Naive thymus-derived CD4-positive, alpha-beta T cell (primary cell): ENCODE measurements around the gene ATP10B. TPM values are rescaled to one million over a fixed set of nuclear protein-coding genes. Genes with fewer than 3 reads are reported as not detected.
"Not testable (repeated sequence)": the region's sequence is repeated elsewhere in the genome, so short reads cannot be mapped to it uniquely, and the experiment has no call there.

Experiments
- ATAC-seq: fragments of 150-1000 bp; cut with Tn5 transposase; 2 replicates; pipeline ENCODE4 v1.10.0; 2021; ENCODE audit warnings: mild to moderate bottlenecking, moderate library complexity
- CTCF ChIA-PET: fragments of 350-600 bp; sonication (Branson Sonifier 250); formaldehyde crosslinking; loops from one replicate; lab custom pipeline; 2021; ENCODE audit warnings: antibody characterized with exemption; lab: Charles Lee
- POLR2A ChIA-PET: fragments of 350-600 bp; sonication (Branson Sonifier 250); formaldehyde crosslinking; loops from one replicate; lab custom pipeline; 2021; ENCODE audit warnings: antibody characterized with exemption, inconsistent platforms; lab: Charles Lee
- DNase-seq, 9 donors: peaks; one replicate each; pipeline versions ENCODE4 v3.0.0 to v3.0.0-alpha.2; 2020 to 2022; ENCODE audit warnings: mixed read lengths in 1 of 9
- H3K27ac ChIP-seq: one replicate; pipeline ENCODE4 v1.7.0; 2013; ENCODE audit warnings: mild to moderate bottlenecking, low read depth, low read length, moderate library complexity
- H3K27me3 ChIP-seq, 2 donors: one replicate each; pipeline ENCODE4 v1.7.0; 2013; ENCODE audit warnings: low read length in 2 of 2, mild to moderate bottlenecking in 2 of 2, moderate library complexity in 2 of 2; ENCODE audit not compliant: control insufficient read depth in 2 of 2, insufficient read depth in 2 of 2
- H3K36me3 ChIP-seq, 3 experiments: 1 replicate in 2 of 3; 2 replicates in 1 of 3; pipeline ENCODE4 v1.7.0; 2013; ENCODE audit warnings: low read length in 3 of 3, mild to moderate bottlenecking in 3 of 3, moderate library complexity in 1 of 3; ENCODE audit not compliant: insufficient read depth in 3 of 3, control insufficient read depth in 2 of 3
- H3K4me1 ChIP-seq, 2 donors: one replicate each; pipeline ENCODE4 v1.7.0; 2013; ENCODE audit warnings: low read length in 2 of 2, mild to moderate bottlenecking in 2 of 2, moderate library complexity in 1 of 2; ENCODE audit not compliant: control insufficient read depth in 2 of 2, insufficient read depth in 2 of 2
- H3K4me3 ChIP-seq: 2 replicates; pipeline ENCODE4 v1.7.0; 2013; ENCODE audit warnings: mild to moderate bottlenecking, low read length
- H3K9me3 ChIP-seq, 3 experiments: 1 replicate in 2 of 3; 2 replicates in 1 of 3; pipeline ENCODE4 v1.7.0; 2013; ENCODE audit warnings: low read length in 3 of 3; ENCODE audit not compliant: control insufficient read depth in 2 of 3
- H3K27ac Mint-ChIP-seq, 9 donors: one replicate each; pipeline ENCODE4 v1.8.0; 2020 to 2022; ENCODE audit warnings: mixed read lengths in 9 of 9, mild to moderate bottlenecking in 8 of 9, moderate library complexity in 5 of 9, inconsistent platforms in 2 of 9
- H3K27me3 Mint-ChIP-seq, 5 donors: one replicate each; pipeline ENCODE4 v1.8.0; 2021 to 2022; ENCODE audit warnings: mixed read lengths in 5 of 5, mild to moderate bottlenecking in 1 of 5
- H3K36me3 Mint-ChIP-seq, 5 donors: one replicate each; pipeline ENCODE4 v1.8.0; 2020 to 2022; ENCODE audit warnings: mixed read lengths in 5 of 5, mild to moderate bottlenecking in 3 of 5, inconsistent platforms in 1 of 5
- H3K4me1 Mint-ChIP-seq, 7 donors: one replicate each; pipeline ENCODE4 v1.8.0; 2020 to 2022; ENCODE audit warnings: mixed read lengths in 7 of 7, mild to moderate bottlenecking in 3 of 7, inconsistent platforms in 1 of 7
- H3K4me3 Mint-ChIP-seq, 10 donors: one replicate each; pipeline ENCODE4 v1.8.0; 2020 to 2022; ENCODE audit warnings: mild to moderate bottlenecking in 10 of 10, mixed read lengths in 10 of 10, moderate library complexity in 6 of 10, inconsistent platforms in 2 of 10
- H3K9me3 Mint-ChIP-seq, 11 donors: one replicate each; pipeline ENCODE4 v1.8.0; 2020 to 2022; ENCODE audit warnings: mixed read lengths in 11 of 11, mild to moderate bottlenecking in 4 of 11, inconsistent platforms in 1 of 11, moderate library complexity in 1 of 11
- intact Hi-C, 2 donors: fragments of 100-400 bp; cut with micrococcal nuclease; formaldehyde crosslinking; loops; one replicate each; pipeline ENCODE4 v1.15.1; 2023
- polyA plus RNA-seq, 2 donors: library from polyadenylated mRNA; unstranded; fragments of 300-500 nt; fragmentation: Illumina TruSeq; gene quantifications; one replicate each; pipeline ENCODE4 v1.2.3, GENCODE V29; 2021
- total RNA-seq, 6 experiments: library from RNA in 5 of 6; stranded (reverse) in 5 of 6; gene quantifications; 1 replicate in 5 of 6; 2 replicates in 1 of 6; pipeline ENCODE4 v1.2.3 and lab custom pipeline; 2021 to 2026

The ATP10B gene, protein sequence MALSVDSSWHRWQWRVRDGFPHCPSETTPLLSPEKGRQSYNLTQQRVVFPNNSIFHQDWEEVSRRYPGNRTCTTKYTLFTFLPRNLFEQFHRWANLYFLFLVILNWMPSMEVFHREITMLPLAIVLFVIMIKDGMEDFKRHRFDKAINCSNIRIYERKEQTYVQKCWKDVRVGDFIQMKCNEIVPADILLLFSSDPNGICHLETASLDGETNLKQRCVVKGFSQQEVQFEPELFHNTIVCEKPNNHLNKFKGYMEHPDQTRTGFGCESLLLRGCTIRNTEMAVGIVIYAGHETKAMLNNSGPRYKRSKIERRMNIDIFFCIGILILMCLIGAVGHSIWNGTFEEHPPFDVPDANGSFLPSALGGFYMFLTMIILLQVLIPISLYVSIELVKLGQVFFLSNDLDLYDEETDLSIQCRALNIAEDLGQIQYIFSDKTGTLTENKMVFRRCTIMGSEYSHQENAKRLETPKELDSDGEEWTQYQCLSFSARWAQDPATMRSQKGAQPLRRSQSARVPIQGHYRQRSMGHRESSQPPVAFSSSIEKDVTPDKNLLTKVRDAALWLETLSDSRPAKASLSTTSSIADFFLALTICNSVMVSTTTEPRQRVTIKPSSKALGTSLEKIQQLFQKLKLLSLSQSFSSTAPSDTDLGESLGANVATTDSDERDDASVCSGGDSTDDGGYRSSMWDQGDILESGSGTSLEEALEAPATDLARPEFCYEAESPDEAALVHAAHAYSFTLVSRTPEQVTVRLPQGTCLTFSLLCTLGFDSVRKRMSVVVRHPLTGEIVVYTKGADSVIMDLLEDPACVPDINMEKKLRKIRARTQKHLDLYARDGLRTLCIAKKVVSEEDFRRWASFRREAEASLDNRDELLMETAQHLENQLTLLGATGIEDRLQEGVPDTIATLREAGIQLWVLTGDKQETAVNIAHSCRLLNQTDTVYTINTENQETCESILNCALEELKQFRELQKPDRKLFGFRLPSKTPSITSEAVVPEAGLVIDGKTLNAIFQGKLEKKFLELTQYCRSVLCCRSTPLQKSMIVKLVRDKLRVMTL (N-terminal part only)
- total RNA-seq: not detected
- polyA plus RNA-seq: not detected
- total RNA-seq (lab: John Stamatoyannopoulos, UW): not detected

DNA sequence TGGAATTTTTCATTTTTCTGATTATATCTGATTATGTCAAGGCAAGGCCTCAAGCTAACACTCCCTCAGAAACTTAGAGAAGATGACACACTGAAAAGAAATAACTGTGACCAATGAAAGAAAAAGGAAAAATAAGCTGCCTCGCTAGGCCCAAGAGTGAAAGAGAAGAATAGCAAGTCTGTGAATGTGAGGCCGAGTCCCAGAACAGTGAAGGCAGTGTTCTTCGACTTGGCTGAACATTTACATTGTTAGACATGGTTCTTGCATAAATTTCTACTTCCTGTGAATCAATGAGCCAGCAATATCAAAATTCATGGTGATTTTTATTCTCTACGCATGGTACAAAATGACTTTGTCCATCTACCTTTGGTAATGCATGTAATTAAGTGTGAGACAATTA, at the start of gene ATP10B:
TSS of gene ATP10B (minus strand) at position 163 of the 400 bp plus-strand sequence. CDS start 164,137 bp downstream, outside the sequence.
- Histone ChIP-seq H3K4me1 (no peaks in the 10 kb centered on the region), H3K27me3 (no peaks in the 10 kb centered on the region), H3K9me3 (no peaks in the 10 kb centered on the region), H3K36me3 (no peaks in the 10 kb centered on the region), H3K4me3 (no peak within 1 kb of the TSS), H3K27ac (no peak within 1 kb of the TSS)
- Mint-ChIP-seq H3K4me3 (no peak within 1 kb of the TSS), H3K27me3 (peaks cover 0 to 9% (median 0%) of the 10 kb centered on the region in 5 donors), H3K36me3 (no peaks in the 10 kb centered on the region), H3K27ac (no peak within 1 kb of the TSS), H3K9me3 (peaks cover 0 to 5% (median 0%) of the 10 kb centered on the region in 11 donors), H3K4me1 (no peaks in the 10 kb centered on the region)
- ChIA-PET CTCF (interaction anchor here (0.6 kb wide), 1 partner anchor 373 kb away, joined by 3 read pairs; no protein-coding TSS in a partner anchor), POLR2A (no interaction called here)
- intact Hi-C loops: no loop called here
- no peak for ATAC-seq
- DNase-seq: no peak

DNA sequence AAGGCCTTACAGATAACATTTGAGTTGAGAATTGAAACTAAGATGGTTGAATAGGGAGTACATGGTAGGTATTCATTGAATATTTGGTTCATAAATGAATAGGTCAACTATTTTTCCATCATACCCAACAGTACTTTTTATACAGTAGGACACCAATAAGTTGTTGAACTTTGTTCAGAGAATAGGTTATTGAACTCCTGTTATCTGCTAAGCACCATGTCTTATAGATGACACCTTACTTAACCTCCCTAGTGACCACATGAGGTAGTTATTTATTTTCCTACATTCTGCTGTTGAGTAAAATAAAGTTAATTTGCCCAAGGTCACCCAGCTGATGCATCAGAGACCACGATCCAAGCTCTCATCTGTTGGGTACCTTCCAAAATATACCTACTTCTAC, 49.6 kb upstream of the ATP10B start:
- Histone ChIP-seq H3K36me3 (no peaks in the 10 kb centered on the region), H3K27me3 (no peaks in the 10 kb centered on the region), H3K27ac (no peak overlapping the region), H3K9me3 (no peaks in the 10 kb centered on the region), H3K4me1 (no peaks in the 10 kb centered on the region), H3K4me3 (no peak overlapping the region)
- H3K9me3 Mint-ChIP-seq: peaks cover 0 to 10% (median 0%) of the 10 kb centered on the region in 11 donors
- intact Hi-C loops: no loop called here
- H3K27me3 Mint-ChIP-seq: peaks cover 0 to 19% (median 0%) of the 10 kb centered on the region in 5 donors
- H3K4me3 Mint-ChIP-seq: no peak overlapping the region
- no peak overlapping the region for H3K27ac Mint-ChIP-seq
- H3K36me3 Mint-ChIP-seq: no peaks in the 10 kb centered on the region
- POLR2A ChIA-PET: no interaction called here
- CTCF ChIA-PET: no interaction called here
- no peaks in the 10 kb centered on the region for H3K4me1 Mint-ChIP-seq
- no peak for ATAC-seq
- no peak for DNase-seq

GRCh38 chr5:160899735-160900134, 47.7 kb upstream of the ATP10B start:
- Histone ChIP-seq H3K27me3 (no peaks in the 10 kb centered on the region), H3K36me3 (no peaks in the 10 kb centered on the region), H3K9me3 (no peaks in the 10 kb centered on the region), H3K4me1 (no peaks in the 10 kb centered on the region), H3K4me3 (no peak overlapping the region), H3K27ac (no peak overlapping the region)
- no peak for ATAC-seq
- Mint-ChIP-seq H3K9me3 (peaks cover 0 to 11% (median 7%) of the 10 kb centered on the region in 11 donors), H3K27me3 (peaks cover 0 to 18% (median 3%) of the 10 kb centered on the region in 5 donors), H3K36me3 (peaks cover 0 to 5% (median 0%) of the 10 kb centered on the region in 5 donors), H3K4me3 (no peak overlapping the region), H3K4me1 (no peaks in the 10 kb centered on the region), H3K27ac (no peak overlapping the region)
- DNase-seq: no peak
- intact Hi-C loops: no loop called here
- POLR2A ChIA-PET: no interaction called here
- CTCF ChIA-PET: no interaction called here

GRCh38 chr5:160893180-160893964, 41.4 kb upstream of the ATP10B start:
- CTCF ChIA-PET, H3K36me3 ChIP-seq, H3K4me3 Mint-ChIP-seq, H3K27ac Mint-ChIP-seq, H3K4me1 Mint-ChIP-seq, ATAC-seq, H3K4me3 ChIP-seq, H3K27me3 ChIP-seq, H3K27ac ChIP-seq, DNase-seq, H3K36me3 Mint-ChIP-seq, intact Hi-C loops, POLR2A ChIA-PET, H3K4me1 ChIP-seq, H3K9me3 ChIP-seq, H3K27me3 Mint-ChIP-seq: not testable (repeated sequence)
- peaks cover 0 to 16% (median 7%) of the 10 kb centered on the region in 11 donors for H3K9me3 Mint-ChIP-seq

DNA sequence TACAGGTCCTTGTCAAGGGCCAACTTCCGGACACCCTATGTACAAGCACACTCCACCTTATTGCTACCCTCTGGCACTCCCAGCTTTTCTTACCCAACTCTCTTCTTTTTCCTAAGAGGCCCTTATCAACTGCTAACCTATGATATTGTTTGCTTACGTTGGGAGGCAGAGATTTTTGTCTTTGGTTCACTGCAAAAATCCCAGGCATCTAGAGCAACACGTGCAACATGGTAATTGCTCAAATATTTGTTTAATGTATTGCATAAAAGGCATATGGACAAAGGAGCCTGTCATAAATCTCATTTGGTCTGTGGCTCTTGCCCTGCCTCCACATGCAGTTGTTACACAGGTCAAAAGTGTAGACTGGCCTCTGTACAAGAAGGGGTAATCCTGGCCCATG, 35.8 kb upstream of the ATP10B start:
- no peak overlapping the region for H3K27ac Mint-ChIP-seq
- Histone ChIP-seq H3K27me3 (no peaks in the 10 kb centered on the region), H3K27ac (no peak overlapping the region), H3K4me1 (no peaks in the 10 kb centered on the region), H3K9me3 (no peaks in the 10 kb centered on the region), H3K36me3 (no peaks in the 10 kb centered on the region), H3K4me3 (no peak overlapping the region)
- DNase-seq (no peak), ATAC-seq (no peak)
- no peaks in the 10 kb centered on the region for H3K4me1 Mint-ChIP-seq
- H3K27me3 Mint-ChIP-seq: peaks cover 0 to 13% (median 0%) of the 10 kb centered on the region in 5 donors
- no peak overlapping the region for H3K4me3 Mint-ChIP-seq
- intact Hi-C loops: no loop called here
- ChIA-PET CTCF (no interaction called here), POLR2A (no interaction called here)
- peaks cover 0 to 11% (median 0%) of the 10 kb centered on the region in 11 donors for H3K9me3 Mint-ChIP-seq
- H3K36me3 Mint-ChIP-seq: no peaks in the 10 kb centered on the region

GRCh38 chr5:160873560-160874200, 21.7 kb upstream of the ATP10B start:
- DNase-seq, POLR2A ChIA-PET, H3K36me3 Mint-ChIP-seq, CTCF ChIA-PET, H3K27ac ChIP-seq, H3K4me1 ChIP-seq, H3K4me1 Mint-ChIP-seq, H3K27me3 ChIP-seq, H3K36me3 ChIP-seq, H3K4me3 ChIP-seq, ATAC-seq, intact Hi-C loops, H3K27ac Mint-ChIP-seq, H3K4me3 Mint-ChIP-seq, H3K9me3 ChIP-seq: not testable (repeated sequence)
- H3K9me3 Mint-ChIP-seq: peaks cover 0 to 16% (median 4%) of the 10 kb centered on the region in 11 donors
- peaks cover 0 to 17% (median 6%) of the 10 kb centered on the region in 5 donors for H3K27me3 Mint-ChIP-seq
